Astrocyte (in vitro differentiated cells and primary cell): ENCODE data around the gene METTL16. TPM values are rescaled to one million over a fixed set of nuclear protein-coding genes. Genes with fewer than 3 reads are reported as not detected.

Experiments
- DNase-seq: peaks from one replicate; pipeline ENCODE4 v3.0.0-alpha.2; 2010; ENCODE audit warnings: low read depth
- FAIRE-seq: peaks from 2 replicates; lab custom pipeline; 2011; peaks lifted over from hg19 to GRCh38; lab: Jason Lieb, UNC
- H2AFZ ChIP-seq: 2 replicates; pipeline ENCODE4 v1.6.0; 2012; ENCODE audit warnings: low read depth, low read length, inconsistent platforms
- H3K27ac ChIP-seq: 2 replicates; pipeline ENCODE4 v1.5.1; 2011; ENCODE audit warnings: low read depth, low read length, inconsistent platforms
- H3K27me3 ChIP-seq: 2 replicates; pipeline ENCODE4 v1.6.0; 2011; ENCODE audit warnings: low read length, inconsistent platforms; ENCODE audit not compliant: insufficient read depth
- H3K36me3 ChIP-seq: 2 replicates; pipeline ENCODE4 v1.5.1; 2011; ENCODE audit warnings: low read length, inconsistent platforms; ENCODE audit not compliant: insufficient read depth
- H3K4me1 ChIP-seq: 2 replicates; pipeline ENCODE4 v1.5.1; 2011; ENCODE audit warnings: low read length, inconsistent platforms; ENCODE audit not compliant: insufficient read depth
- H3K4me2 ChIP-seq: 2 replicates; pipeline ENCODE4 v1.6.0; 2012; ENCODE audit warnings: low read length, inconsistent platforms
- H3K4me3 ChIP-seq: 2 replicates; pipeline ENCODE4 v1.5.1; 2011; ENCODE audit warnings: low read depth, mild to moderate bottlenecking, low read length, inconsistent platforms; ENCODE audit not compliant: insufficient read depth
- H3K79me2 ChIP-seq: 2 replicates; pipeline ENCODE4 v1.6.0; 2012; ENCODE audit warnings: mild to moderate bottlenecking, low read length, inconsistent platforms; ENCODE audit not compliant: insufficient read depth
- H3K9ac ChIP-seq: 2 replicates; pipeline ENCODE4 v1.6.0; 2012; ENCODE audit warnings: mild to moderate bottlenecking, low read length, inconsistent platforms
- H3K9me3 ChIP-seq: 2 replicates; pipeline ENCODE4 v1.5.1; 2012; ENCODE audit warnings: low read depth, mild to moderate bottlenecking, low read length, inconsistent platforms; ENCODE audit not compliant: insufficient read depth
- H4K20me1 ChIP-seq: 2 replicates; pipeline ENCODE4 v1.6.0; 2012; ENCODE audit warnings: low read length, inconsistent platforms; ENCODE audit not compliant: insufficient read depth
- H3K27ac Mint-ChIP-seq: one replicate; pipeline ENCODE4 v1.8.0; 2021; ENCODE audit warnings: mild to moderate bottlenecking, mixed read lengths; ENCODE audit not compliant: unreplicated experiment
- H3K27me3 Mint-ChIP-seq: one replicate; pipeline ENCODE4 v1.8.0; 2021; ENCODE audit warnings: low read depth, mixed read lengths; ENCODE audit not compliant: unreplicated experiment
- H3K36me3 Mint-ChIP-seq: one replicate; pipeline ENCODE4 v1.8.0; 2021; ENCODE audit warnings: low read depth, mixed read lengths; ENCODE audit not compliant: unreplicated experiment
- H3K4me1 Mint-ChIP-seq: one replicate; pipeline ENCODE4 v1.8.0; 2021; ENCODE audit warnings: low read depth, mixed read lengths; ENCODE audit not compliant: unreplicated experiment
- H3K4me3 Mint-ChIP-seq: one replicate; pipeline ENCODE4 v1.8.0; 2021; ENCODE audit warnings: mild to moderate bottlenecking, moderate library complexity, mixed read lengths; ENCODE audit not compliant: unreplicated experiment
- H3K9me3 Mint-ChIP-seq: one replicate; pipeline ENCODE4 v1.8.0; 2021; ENCODE audit warnings: mild to moderate bottlenecking, mixed read lengths; ENCODE audit not compliant: unreplicated experiment
- EZH2 ChIP-seq: IDR thresholded peaks from 2 replicates; pipeline ENCODE4 v1.6.1; 2012; ENCODE audit warnings: mild to moderate bottlenecking, low read length, inconsistent platforms; ENCODE audit not compliant: insufficient read depth
- total RNA-seq: library from RNA; stranded (reverse); gene quantifications from 2 replicates; pipeline ENCODE4 v1.2.1, GENCODE V29; 2021
- TF ChIP-seq, protein P1 (sequence below): IDR thresholded peaks from 2 replicates; pipeline ENCODE4 v1.5.1; 2011; ENCODE audit warnings: low read depth, mild to moderate bottlenecking, inconsistent platforms, low read length, moderate library complexity; ENCODE audit not compliant: insufficient read depth

The METTL16 gene
- total RNA-seq, 1 donor from 2014 or later = 28.4 TPM

DNA sequence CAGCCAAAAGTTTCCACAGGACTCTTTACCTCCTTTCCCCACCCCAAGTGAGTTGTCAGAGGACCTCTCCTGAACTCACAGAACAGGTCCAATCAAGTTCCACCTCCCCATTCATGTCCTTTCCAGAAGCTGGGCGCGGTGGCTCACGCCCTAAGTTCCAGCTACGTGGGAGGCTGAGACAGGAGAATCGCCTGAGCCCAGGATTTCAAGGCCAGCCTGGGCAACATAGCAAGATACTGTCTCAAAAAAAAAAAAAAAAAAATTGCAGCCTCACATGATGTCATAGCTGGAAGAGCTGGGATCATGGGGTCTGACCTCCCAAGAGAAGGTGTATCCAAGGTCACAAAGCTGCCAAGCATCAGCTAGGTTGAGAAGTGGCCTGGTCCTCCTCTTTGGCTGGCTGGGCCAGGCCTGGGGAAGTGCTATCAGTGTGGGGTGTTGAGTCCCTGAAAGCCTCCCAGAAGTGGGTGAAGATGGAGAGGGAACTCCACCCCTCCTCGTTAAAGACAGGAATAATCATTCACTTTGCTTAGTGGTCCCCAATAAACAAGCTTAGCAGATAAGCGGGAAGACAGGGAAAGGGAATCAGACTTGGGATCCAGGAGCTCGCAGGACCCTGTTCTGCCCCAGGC is 105.3 kb downstream of the METTL16 start:
- Histone ChIP-seq H3K9me3 (no peaks in the 10 kb centered on the region), H3K4me1 (peaks cover 45% of the 10 kb centered on the region), H3K4me3 (peak overlapping the region; percentile 0), H2AFZ (no peak overlapping the region), H3K36me3 (no peaks in the 10 kb centered on the region), H3K27me3 (no peaks in the 10 kb centered on the region), H3K9ac (peak overlapping the region; percentile 82), H3K27ac (peak overlapping the region; percentile 98), H3K79me2 (no peaks in the 10 kb centered on the region), H4K20me1 (no peaks in the 10 kb centered on the region), H3K4me2 (peak overlapping the region; percentile 73)
- FAIRE-seq = no peak
- DNase-seq = no peak
- peaks cover 31% of the 10 kb centered on the region for H3K4me1 Mint-ChIP-seq
- peak overlapping the region; percentile 98 for H3K27ac Mint-ChIP-seq
- TF ChIP-seq, protein P1, sequence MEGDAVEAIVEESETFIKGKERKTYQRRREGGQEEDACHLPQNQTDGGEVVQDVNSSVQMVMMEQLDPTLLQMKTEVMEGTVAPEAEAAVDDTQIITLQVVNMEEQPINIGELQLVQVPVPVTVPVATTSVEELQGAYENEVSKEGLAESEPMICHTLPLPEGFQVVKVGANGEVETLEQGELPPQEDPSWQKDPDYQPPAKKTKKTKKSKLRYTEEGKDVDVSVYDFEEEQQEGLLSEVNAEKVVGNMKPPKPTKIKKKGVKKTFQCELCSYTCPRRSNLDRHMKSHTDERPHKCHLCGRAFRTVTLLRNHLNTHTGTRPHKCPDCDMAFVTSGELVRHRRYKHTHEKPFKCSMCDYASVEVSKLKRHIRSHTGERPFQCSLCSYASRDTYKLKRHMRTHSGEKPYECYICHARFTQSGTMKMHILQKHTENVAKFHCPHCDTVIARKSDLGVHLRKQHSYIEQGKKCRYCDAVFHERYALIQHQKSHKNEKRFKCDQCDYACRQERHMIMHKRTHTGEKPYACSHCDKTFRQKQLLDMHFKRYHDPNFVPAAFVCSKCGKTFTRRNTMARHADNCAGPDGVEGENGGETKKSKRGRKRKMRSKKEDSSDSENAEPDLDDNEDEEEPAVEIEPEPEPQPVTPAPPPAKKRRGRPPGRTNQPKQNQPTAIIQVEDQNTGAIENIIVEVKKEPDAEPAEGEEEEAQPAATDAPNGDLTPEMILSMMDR = no peak
- TF ChIP-seq EZH2 = no peak
- peaks cover 3% of the 10 kb centered on the region for H3K36me3 Mint-ChIP-seq
- H3K27me3 Mint-ChIP-seq = no peaks in the 10 kb centered on the region
- peak overlapping the region; percentile 71 for H3K4me3 Mint-ChIP-seq
- H3K9me3 Mint-ChIP-seq = no peaks in the 10 kb centered on the region

DNA sequence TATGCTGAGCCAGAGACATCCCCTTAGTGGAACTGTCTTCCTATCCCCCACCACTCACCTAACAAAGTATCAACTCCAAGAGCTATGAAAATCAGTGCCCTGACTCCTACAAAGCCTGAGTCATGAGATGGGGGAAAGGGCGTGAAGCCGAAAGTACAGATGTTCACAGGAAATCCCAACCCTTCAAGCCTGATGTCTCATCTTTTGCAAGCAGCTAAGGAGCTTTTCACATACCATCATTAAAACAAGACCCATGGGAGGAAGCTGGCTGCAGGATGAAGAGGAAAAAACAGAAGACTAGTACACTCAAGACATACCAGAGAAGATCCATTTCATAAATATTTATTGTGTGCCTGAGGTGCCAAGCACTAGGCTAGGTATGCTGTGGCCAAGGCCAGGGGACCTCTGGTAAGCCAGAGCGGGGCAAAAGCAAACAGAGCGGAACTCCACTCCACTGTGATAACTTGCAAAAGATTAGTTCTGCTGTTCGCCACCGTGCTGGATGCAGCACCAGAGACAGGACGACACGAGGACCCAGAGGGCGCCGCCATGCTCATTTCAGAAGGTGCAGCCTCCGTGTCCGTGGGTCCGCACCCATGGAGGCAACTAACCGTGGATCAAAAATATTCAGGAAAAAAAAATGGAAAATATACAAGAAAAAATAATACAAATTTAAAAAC is 106.3 kb downstream of the METTL16 start:
- Histone ChIP-seq H3K79me2 (peaks cover 2% of the 10 kb centered on the region), H3K4me1 (peaks cover 45% of the 10 kb centered on the region), H3K36me3 (no peaks in the 10 kb centered on the region), H3K9me3 (no peaks in the 10 kb centered on the region), H2AFZ (no peak overlapping the region), H4K20me1 (no peaks in the 10 kb centered on the region), H3K9ac (peak overlapping the region; percentile 28), H3K27me3 (no peaks in the 10 kb centered on the region), H3K4me3 (no peak overlapping the region), H3K4me2 (peak overlapping the region; percentile 73), H3K27ac (peak overlapping the region; percentile 98)
- H3K4me3 Mint-ChIP-seq = peak overlapping the region; percentile 79
- FAIRE-seq (peak; percentile 43), DNase-seq (peak; percentile 82)
- peaks cover 31% of the 10 kb centered on the region for H3K4me1 Mint-ChIP-seq
- no peaks in the 10 kb centered on the region for H3K27me3 Mint-ChIP-seq
- no peaks in the 10 kb centered on the region for H3K36me3 Mint-ChIP-seq
- TF ChIP-seq EZH2 = no peak
- TF ChIP-seq, protein P1 = no peak
- H3K27ac Mint-ChIP-seq = peak overlapping the region; percentile 98
- no peaks in the 10 kb centered on the region for H3K9me3 Mint-ChIP-seq

DNA sequence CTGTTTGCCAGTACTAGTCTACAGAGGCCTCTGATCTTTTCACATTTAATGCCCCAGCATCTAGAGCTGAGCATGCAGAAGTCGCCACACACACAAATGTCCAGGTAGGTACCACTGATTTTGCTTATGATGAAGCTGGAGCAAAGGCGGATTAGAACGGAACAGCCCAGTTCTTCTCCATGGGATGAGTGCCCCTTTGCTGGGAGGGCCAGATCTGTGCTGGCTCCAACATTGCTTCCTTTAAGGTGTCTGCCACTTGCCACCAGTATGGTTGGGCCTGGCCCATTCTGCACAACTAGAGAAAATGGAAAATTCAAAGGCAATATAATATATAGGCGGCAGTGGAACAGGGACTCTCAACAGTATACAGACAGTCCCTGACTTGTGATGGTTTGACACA is 108.6 kb downstream of the METTL16 start:
- Histone ChIP-seq H3K27ac (no peak overlapping the region), H3K9me3 (no peaks in the 10 kb centered on the region), H3K4me2 (no peak overlapping the region), H3K9ac (no peak overlapping the region), H3K4me1 (peaks cover 56% of the 10 kb centered on the region), H2AFZ (no peak overlapping the region), H3K79me2 (peaks cover 22% of the 10 kb centered on the region), H3K4me3 (no peak overlapping the region), H3K27me3 (no peaks in the 10 kb centered on the region), H3K36me3 (no peaks in the 10 kb centered on the region), H4K20me1 (peaks cover 7% of the 10 kb centered on the region)
- TF ChIP-seq, protein P1 = no peak
- TF ChIP-seq EZH2 = no peak
- no peak overlapping the region for H3K4me3 Mint-ChIP-seq
- H3K27me3 Mint-ChIP-seq = no peaks in the 10 kb centered on the region
- DNase-seq = no peak
- no peak overlapping the region for H3K27ac Mint-ChIP-seq
- FAIRE-seq = no peak
- no peaks in the 10 kb centered on the region for H3K9me3 Mint-ChIP-seq
- H3K36me3 Mint-ChIP-seq = no peaks in the 10 kb centered on the region
- peaks cover 38% of the 10 kb centered on the region for H3K4me1 Mint-ChIP-seq
